NOMO-1 (cell line): Measurements from ENCODE around the gene HOXA10.

Source experiments
- DNase-seq, 2 experiments: peaks; one replicate each; lab custom pipeline; 2025; ENCODE audit not compliant: unreplicated experiment in 2 of 2; lab: John Stamatoyannopoulos, UW

The HOXA10 gene

GRCh38 chr7:27180431-27181420 lies 6.6 kb upstream of the HOXA10 start:
- DNase-seq = no peak

DNA sequence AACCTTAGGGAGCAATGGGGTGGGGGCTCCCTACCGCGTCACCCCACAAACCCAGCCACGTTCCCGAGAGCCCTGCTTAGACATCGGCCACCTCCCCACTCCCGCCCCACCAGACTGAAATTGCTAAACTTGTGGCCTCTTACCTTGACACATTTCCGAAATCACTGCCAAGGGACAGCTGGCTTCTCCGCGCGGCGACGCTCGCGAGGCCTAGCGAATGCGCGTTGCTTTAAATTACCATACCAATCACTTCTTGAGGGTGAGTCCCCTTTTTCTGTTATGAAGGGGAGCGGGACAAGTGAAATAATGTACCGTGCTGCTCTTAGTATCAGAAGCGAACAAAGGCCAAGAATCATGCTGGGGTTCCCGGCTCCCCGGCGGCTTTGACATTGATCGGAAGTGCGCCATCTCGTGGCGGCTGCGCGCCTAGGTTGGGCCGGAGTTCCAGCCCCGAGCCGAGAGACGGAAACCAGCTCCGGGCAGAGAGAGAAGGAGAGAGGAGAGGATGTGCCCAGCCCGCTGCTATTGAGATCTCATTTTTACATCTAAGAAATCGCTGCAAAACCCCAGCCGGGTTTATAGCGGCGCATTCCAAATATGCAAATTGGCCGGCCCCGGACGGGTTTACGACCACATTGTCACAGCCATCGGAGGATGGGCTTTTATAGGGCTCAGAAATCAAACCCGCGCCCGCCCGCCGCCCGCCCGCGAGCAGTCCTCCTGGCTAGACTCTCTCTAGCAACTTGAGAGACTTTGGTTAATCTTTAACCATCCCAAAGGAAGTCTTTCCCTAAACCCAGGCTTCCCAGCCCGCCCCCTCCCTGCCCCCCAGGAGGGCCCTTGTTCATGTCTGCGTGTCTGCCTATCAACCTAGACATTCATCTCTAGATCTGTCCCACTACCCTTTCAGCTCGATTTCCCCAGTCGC lies 5.6 kb upstream of the HOXA10 start:
- peak; percentile 63 to 68 for DNase-seq

GRCh38 chr7:27179030-27179429 lies 4.9 kb upstream of the HOXA10 start:
- no peak for DNase-seq

- no peak for DNase-seq
Observed at GRCh38 chr7:27178366-27178765, 4.2 kb upstream of the HOXA10 start.

DNA sequence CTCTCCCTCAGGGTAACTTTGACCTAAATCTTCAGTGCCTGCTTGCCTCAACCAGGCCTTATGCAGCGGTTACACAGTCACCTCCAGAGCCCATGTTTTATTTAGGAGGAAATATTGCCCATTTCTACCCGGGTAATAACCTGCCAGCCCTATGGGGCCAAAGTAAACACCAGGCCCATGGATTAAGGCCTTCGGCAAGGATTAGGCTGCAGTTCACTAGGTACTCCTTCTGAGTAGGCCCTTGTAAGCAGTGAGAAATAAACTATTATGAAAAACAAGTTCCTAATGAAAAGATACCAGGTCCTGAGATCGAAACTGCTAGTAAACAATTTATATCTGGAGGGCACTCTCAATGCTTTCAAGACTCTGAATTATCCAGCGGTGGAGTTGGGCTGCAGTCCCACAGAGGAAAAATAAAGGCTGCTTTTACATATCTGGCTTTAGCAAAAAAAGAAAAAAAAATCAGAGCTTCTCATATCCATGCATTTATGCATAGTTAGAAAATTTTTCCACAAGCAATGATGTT lies 3.7 kb upstream of the HOXA10 start:
- DNase-seq = no peak

- DNase-seq = no peak
Observed at GRCh38 chr7:27176962-27177794, 3.1 kb upstream of the HOXA10 start.

DNA sequence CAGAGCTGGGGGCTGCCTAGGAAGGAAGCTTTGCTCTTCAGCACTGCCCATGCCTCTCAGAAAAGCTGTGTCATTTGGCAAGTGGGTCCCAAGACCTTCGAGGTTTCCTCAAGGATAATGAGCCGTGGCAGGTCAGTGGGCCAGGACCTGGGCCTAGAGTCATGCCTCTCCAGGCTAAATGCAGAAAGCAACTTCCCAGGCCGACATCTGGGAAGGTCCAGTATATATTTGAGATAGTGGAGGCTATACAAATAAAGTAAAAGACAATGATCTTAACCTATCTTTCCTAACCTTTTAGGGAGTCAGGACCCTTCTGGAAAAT lies 2.4 kb upstream of the HOXA10 start:
- no peak for DNase-seq

GRCh38 chr7:27175626-27176523 lies 1.8 kb upstream of the HOXA10 start:
- DNase-seq = no peak

GRCh38 chr7:27174874-27175625 lies 930 bp upstream of the HOXA10 start:
- DNase-seq = peak; percentile 52 to 54

DNA sequence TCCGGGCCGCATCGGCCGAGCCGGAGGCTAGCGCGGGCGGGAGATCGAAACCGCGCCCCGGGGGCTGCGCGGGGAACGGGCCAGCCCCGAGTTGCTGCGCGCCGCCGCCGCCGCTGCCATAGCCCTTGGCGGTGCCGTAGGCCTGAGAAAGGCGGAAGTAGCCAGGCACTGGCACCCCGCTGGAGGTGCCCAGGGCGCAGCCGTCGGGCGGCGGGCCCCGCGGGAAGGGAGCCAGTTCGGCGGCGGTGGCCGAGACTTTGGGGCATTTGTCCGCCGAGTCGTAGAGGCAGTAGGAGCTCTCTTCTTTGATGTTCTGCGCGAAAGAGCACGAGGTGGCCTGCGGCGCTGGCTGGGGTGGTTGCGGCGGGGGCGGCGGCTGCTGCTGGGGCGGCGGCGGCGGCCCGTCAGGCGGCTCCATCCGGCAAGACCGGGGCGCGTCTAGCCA lies 587 bp downstream of the HOXA10 start:
- peak in 1 of 2 experiments; percentile 31 for DNase-seq

DNA sequence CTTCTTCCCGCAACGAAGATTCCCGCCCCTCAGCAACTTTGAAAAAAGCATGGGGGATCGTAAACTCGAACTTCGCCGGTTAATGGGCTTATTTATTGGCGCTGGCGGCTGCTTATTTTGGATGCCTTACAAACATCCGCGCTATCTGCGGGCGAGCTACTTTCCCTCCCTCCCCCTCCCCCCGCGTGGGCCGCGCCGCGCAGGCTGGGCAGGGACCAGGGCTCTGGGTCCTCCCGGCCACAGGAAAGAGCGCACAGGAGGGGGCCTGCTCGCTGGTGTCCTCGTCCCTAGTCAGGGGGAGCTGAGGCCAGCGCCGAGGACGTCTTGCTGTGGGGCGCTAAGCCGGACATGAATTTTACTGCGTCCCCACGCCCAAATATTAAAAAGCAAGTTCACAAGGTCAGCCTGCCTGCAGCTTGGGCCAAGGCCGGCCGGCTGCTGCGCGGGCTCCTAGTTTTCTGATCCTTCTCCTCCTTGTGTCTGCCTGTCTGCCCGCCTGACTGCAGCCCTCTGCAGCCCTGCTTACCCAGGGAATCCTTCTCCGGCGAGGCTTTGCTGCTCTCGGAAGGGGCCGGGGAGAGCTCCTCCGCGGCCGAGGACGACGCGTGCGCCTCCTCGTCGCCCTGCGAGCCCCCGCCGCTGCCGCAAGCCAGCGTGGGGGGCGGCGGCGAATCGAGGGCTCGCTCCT lies 1.2 kb downstream of the HOXA10 start:
- no peak for DNase-seq

DNA sequence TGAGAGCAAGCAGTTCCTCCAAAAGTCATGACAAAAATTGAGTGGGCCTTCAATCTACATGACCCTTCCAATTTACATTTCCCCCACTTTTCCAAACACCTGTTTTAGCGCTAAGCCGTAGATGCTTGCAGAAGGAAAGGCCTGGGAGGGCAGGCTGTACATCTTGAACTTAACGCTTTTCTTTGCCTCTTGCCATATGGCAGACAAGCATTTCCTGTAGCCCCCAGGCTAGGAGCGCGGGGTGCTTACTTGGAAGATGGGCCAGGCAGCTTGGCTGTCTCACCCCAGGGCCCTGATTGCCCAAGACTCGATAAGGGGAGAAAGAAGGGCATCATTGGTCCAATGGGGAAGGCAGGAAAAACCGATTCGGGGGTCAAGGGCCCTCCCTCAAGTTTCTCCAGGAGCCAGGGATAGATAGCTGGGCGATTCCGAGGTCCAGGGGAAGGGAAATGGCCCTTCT lies 1.8 kb downstream of the HOXA10 start:
- DNase-seq = no peak

DNA sequence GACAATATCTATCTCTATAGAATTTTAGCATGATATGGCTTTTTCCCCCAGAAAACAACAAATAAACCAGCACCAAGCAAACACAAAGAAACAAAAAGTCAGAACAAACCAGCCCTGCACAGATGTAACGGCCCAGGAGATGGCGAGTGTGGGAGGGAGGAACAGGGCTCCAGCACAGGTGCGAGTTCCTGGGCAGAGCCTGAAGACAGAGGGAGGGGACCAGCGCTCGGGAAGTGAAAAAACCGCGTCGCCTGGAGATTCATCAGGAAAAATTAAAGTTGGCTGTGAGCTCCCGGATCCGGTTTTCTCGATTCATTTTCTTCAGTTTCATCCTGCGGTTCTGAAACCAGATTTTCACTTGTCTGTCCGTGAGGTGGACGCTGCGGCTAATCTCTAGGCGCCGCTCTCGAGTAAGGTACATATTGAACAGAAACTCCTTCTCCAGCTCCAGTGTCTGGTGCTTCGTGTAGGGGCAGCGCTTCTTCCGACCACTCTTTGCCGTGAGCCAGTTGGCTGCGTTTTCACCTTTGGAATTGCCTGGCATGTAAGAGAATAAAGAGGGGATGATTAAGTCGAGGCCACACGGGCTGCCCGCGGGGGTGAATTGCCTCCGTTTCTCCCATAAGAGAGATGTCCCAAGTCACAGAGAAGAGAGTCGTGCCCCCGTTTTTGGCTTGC lies 2.3 kb downstream of the HOXA10 start:
- DNase-seq = no peak

- DNase-seq = peak in 1 of 2 experiments; percentile 28
Observed at GRCh38 chr7:27171325-27171636, 2.8 kb downstream of the HOXA10 start.

DNA sequence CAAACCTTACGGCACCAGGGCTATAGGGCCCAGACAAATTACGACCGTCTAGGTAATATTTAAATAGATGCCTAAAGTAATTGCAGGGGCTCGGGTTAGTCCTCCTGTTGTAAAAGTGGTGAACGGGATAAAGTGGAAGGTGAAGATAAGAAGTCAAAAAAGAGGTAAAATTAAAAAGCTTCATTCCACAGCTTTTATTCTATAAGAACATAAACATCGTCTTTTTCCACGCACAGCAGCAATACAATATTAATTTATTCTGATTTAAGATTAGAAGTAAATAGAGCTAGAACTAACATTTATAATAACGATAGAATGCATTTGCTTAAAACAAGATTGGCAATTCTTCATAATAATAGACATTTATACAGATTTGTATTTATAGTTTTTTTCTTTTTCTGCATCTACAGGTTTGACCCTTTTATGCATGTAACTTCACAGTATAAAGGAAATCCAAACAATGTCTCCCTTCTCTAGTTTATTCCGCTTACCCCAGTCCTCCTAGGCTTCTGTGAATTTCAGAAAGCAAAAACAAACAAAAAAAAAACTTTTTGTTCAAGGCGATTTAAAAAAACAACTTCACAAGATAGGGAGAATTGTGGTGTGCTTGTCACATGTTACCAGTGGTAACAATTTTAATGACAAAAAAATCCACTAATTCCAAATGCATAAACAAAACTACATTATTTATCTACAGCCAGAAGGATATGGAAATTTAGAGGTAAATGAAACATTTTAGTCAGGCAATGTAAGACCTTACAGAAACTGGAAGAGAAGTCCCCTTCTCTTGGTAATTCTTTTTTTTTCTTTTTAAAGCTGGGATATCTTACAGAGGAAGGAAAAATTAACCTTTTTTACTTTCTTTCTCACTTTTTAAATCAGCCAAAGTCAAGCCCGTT lies 3.4 kb downstream of the HOXA10 start:
- no peak for DNase-seq

DNA sequence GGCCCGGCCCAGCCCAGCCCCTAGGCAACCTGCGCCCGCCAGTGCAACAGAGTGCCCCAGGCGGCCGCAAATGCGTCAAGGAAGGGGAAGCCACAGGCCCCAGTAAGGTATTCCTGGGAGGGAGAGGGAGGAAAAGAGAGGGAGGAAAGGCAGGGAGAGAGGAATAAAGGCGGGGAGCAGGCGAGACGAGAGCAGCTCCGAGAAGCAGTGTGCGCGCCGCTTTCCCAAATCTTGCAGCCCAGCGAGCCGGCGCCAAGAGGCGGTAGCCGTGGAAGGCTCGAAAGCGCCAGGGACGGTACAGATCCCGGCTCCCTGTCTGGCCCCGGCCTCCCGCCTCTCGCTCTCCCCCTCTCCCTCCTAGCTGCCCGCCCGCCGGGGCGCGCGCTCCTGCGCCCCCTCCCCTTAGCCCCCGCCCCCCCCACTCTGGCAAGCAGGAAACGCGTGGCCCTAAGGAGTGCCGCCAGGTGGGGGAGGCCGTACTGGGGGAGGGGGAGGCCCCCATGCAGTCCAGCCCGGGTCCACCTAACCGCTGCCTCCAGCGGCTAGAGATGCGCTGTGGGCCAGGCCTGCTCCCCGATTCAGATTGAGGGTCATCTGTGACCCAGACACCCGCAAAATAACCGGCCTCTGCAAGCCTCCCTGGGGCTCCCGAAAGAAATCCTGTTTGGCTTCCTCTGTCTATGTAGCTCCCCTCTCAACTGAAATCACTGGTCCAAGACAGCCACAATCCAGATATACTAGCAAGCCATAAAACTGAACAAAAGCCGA lies 4.3 kb downstream of the HOXA10 start:
- peak; percentile 53 to 55 for DNase-seq
